NT2/D1 (cell line): Measurements from ENCODE around the gene DPP6.

Experiments used
- SUZ12 ChIP-seq: IDR thresholded peaks from 2 replicates; pipeline ENCODE4 v1.6.1; 2011; ENCODE audit not compliant: insufficient read length, insufficient read depth; ENCODE audit errors: extremely low read depth
- YY1 ChIP-seq: IDR thresholded peaks from 2 replicates; pipeline ENCODE4 v1.6.1; 2011; ENCODE audit not compliant: insufficient read length, insufficient read depth

- TF ChIP-seq YY1 (no peak), SUZ12 (no peak)
These were observed 789.6 kb downstream of the DPP6 start for GRCh38 chr7:154841731-154842331.
